ENCODE measurements around the gene SPTLC1. TPM values are rescaled to one million over a fixed set of nuclear protein-coding genes. Genes with fewer than 3 reads are reported as not detected.
"Not testable (repeated sequence)": the region's sequence is repeated elsewhere in the genome, so short reads cannot be mapped to it uniquely, and the experiment has no call there.

Gene SPTLC1
- polyA plus RNA-seq, 4 donors = 90.5 to 107 (median 98.8) TPM

GRCh38 chr9:92036756-92037155, 78.5 kb downstream of the SPTLC1 start:
- no peak for DNase-seq (ENCODE audit: low read depth in 4 of 4, low spot score in 3 of 4)

- DNase-seq (ENCODE audit: low read depth in 4 of 4, low spot score in 3 of 4) = no peak
Measured at GRCh38 chr9:92036411-92036746, 78.8 kb downstream of the SPTLC1 start.

DNA sequence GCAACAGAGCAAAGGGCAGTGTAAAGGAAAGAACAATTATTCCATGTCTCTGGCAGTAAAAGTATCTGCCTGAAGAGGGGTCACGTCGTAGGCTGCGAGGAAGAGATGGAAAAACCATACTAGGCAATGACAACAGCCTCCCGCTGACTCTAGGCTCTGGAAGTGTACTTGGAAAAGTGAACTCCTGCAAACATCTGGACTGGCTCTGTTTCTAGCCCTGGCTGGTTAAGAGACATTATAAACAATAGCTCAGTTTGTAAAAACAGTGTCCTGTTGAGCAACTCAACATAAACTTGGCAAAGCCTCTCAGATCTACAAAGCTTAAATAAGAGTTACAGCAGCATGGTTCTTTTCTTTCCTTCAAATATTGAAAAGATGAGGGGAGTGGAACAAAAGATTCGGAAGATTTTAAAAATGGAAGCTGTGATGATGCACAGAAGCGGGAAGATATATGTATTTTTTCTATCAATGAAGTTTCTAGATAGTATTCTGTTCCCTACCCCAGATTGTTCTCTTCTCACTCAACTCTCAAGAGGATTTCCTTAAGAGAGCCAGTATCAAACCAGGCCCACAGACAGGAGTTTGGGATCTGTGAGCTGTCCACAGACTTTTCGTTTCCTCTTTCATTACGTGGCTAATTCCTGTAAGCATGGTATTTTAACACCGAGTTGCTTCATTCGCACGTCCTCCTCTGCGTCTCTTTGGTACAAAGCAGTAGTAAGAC, 79.4 kb downstream of the SPTLC1 start:
- no peak for DNase-seq (ENCODE audit: low read depth in 4 of 4, low spot score in 3 of 4)

GRCh38 chr9:92035146-92035545, 80.1 kb downstream of the SPTLC1 start:
- DNase-seq (ENCODE audit: low read depth in 4 of 4, low spot score in 3 of 4) = no peak

DNA sequence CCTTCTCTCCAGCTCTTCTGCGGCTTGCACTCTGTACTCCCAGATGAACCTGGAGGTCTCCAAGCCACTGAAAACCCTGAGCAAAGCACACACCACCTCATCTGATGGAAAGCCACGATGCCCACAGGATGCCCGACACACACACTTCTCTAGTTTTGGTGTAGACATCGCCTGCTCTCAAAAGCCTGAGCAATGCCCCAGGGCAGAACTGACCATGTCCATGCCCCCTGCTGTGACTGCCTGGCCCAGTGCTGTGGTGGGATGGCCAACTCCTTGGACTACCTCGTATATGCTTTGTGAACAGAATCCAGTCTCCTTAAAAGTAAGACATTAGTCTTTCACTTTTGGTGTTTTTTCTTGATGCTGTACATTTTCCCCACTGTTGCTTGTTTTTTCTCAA, 81.2 kb downstream of the SPTLC1 start:
- DNase-seq (ENCODE audit: low read depth in 4 of 4, low spot score in 3 of 4) = no peak

GRCh38 chr9:92033307-92033706, 81.9 kb downstream of the SPTLC1 start:
- no peak for DNase-seq (ENCODE audit: low read depth in 4 of 4, low spot score in 3 of 4)

- no peak for DNase-seq (ENCODE audit: low read depth in 4 of 4, low spot score in 3 of 4)
Measured at GRCh38 chr9:92032891-92033290, 82.3 kb downstream of the SPTLC1 start.

DNA sequence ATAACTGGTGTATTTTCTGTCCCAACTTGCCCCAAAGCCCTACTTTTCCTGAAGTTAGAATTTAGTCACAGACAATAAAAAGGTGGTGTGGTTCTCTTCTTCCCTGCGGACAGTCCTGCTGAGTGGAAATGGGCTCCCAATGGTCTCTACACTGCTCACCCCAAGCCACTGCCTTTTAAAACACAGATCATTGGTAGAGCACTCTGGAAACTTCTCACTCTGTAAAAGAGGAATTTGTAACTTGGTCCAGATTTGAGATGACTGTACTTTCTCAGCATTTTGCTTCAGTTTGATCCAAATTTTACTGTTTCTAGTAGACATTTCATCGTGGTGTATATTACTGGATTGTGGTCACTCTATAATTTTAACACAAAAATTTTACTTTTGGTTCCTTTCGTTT, 84.8 kb downstream of the SPTLC1 start:
- DNase-seq (ENCODE audit: low read depth in 4 of 4, low spot score in 3 of 4) = no peak

- DNase-seq (ENCODE audit: low read depth in 4 of 4, low spot score in 3 of 4) = no peak
Measured at GRCh38 chr9:92029553-92029952, 85.7 kb downstream of the SPTLC1 start.

GRCh38 chr9:92026206-92027002, 88.8 kb downstream of the SPTLC1 start:
- no peak for DNase-seq (ENCODE audit: low read depth in 4 of 4, low spot score in 3 of 4)

DNA sequence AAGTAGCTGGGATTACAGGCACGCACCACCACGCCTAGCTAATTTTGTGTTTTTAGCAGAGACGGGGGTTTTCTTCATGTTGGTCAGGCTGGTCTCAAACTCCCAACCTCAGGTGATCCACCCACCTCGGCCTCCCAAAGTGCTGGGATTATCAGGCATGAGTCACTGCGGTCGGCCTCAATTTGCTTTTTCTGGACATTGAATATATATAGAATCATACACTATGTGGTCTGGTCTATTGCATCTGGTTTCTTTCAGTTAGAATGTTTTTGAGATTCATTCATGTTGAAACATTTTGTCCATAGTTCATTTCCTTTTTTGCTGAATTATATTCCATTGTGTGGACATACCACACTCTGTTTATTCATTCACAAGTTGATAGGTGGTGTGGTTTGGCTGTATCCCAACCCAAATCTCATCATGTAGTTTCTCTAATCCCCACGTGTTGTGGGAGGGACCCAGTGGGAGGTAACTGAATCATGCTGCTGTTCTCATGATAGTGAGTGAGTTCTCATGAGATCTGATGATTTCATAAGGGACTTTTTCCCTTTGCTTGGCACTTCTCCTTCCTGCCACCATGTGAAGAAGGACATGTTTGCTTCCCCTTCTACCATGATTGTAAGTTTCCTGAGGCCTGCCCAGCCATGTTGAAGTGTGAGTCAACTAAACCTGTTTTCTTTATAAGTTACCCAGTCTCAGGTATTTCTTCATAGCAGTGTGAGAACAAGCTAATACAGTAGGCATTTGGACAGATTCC, 93.2 kb downstream of the SPTLC1 start:
- DNase-seq (ENCODE audit: low read depth in 4 of 4, low spot score in 3 of 4) = not testable (repeated sequence)

DNA sequence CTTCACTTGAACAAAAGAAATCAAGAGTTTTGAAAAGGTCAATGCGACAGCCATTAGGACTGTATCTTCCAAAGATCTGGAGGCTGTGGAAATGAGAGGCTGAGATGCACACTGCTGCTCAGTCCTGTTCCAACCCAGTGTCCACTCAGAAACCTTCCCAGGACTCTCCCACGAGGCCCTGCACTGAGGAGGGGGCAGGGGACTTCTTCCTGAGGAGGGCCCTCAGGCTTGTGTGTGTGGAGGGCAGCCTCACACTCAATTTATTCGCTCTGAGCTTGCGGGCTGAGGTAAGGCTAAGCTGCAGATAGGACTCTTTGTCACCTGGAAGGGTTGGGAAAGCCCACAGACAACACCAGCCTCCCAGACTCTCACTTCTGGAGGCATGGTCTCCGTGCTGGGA, 95.6 kb downstream of the SPTLC1 start:
- no peak for DNase-seq (ENCODE audit: low read depth in 4 of 4, low spot score in 3 of 4)

DNA sequence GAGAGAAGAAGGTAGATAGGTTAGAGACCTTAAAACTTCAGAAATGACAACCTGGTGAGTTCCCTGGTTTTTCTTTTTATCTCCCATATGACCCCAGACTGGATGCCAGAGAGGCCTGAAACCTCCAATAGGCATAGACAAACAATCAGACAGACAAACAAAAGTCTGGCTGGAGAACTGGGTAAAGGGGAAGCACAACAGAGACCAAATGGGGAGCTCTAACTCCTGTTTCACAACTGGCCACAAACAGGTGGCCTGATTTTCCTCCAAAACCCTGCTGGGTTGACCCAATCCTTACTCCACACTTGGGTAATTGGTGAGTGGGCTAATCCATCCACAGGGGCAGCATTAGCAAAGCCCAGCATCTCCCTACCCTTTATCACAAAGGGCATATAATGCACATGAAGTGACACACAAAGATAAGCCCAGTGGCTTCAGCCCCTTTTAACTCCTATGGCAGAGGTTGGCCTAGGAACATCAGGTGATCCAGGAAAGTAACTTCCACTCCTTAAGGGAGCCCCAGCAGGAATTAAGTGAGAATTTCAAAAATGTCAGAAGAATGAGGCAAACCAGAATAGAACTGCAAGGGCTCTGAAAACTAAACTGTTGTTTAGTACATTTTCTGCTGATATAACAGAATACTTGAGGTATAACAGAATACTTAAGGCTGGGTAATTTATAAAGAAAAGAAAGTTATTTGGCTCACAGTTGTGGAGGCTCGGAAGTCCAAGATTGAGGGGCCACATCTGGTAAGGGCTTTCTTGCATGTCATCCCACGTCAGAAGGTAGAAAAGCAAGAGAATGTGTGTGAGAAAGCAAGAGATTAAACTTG, 104.3 kb downstream of the SPTLC1 start:
- no peak for DNase-seq (ENCODE audit: low read depth in 4 of 4, low spot score in 3 of 4)

DNA sequence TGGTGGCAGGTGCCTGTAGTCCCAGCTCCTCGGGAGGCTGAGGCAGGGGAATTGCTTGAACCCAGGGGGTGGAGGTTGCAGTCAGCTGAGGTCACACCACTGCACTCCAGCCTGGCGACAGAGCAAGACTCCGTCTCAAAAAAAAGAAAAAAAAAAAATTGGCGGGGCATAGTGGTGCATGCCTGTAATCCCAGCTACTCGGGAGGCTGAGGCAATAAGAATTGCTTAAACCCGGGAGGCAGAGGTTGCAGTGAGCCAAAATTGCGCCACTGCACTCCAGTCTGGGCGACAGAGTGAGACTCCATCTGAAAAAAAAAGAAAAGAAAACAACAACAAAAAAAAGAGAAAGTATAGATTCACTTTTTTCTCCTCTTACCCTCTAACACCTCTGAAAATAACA, 105.0 kb downstream of the SPTLC1 start:
- not testable (repeated sequence) for DNase-seq (ENCODE audit: low read depth in 4 of 4, low spot score in 3 of 4)

DNA sequence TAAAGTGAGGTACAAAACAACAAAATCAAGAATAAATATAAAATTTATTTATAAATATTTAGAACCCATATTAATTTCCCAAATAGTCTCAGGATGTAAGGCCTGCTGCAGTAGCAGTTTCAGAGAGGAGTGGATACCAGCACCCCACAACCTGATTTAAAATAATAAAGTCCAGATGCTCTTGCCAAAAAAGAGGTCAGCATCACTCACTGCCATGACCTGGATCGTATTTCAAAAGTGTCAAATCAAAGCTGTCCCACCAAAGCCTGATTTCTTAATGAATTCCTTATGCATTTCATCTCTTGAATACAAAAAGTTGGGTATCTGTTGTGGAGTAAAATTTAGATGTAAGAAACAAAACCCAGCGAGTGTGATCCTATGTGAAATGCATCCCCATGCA, 107.2 kb downstream of the SPTLC1 start:
- DNase-seq (ENCODE audit: low read depth in 4 of 4, low spot score in 3 of 4) = no peak

GRCh38 chr9:92004045-92004392, 111.2 kb downstream of the SPTLC1 start:
- DNase-seq (ENCODE audit: low read depth in 4 of 4, low spot score in 3 of 4) = no peak

GRCh38 chr9:92003308-92004044, 111.7 kb downstream of the SPTLC1 start:
- no peak for DNase-seq (ENCODE audit: low read depth in 4 of 4, low spot score in 3 of 4)

DNA sequence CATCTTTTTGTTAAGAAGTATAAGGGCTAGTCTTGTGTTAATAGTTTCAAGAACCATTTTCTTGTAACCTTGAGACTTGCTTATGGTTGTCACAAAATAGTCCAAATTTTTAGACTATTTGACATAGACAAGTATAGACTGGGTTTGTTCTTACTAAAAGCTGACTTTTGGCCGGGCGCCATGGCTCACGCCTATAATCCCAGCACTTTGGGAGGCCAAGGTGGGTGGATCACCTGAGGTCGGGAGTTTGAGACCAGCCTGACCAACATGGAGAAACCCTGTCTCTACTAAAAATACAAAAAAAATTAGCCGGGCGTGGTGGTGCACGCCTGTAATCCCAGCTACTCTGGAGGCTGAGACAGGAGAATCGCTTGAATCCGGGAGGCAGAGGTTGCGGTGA, 113.3 kb downstream of the SPTLC1 start:
- not testable (repeated sequence) for DNase-seq (ENCODE audit: low read depth in 4 of 4, low spot score in 3 of 4)

DNA sequence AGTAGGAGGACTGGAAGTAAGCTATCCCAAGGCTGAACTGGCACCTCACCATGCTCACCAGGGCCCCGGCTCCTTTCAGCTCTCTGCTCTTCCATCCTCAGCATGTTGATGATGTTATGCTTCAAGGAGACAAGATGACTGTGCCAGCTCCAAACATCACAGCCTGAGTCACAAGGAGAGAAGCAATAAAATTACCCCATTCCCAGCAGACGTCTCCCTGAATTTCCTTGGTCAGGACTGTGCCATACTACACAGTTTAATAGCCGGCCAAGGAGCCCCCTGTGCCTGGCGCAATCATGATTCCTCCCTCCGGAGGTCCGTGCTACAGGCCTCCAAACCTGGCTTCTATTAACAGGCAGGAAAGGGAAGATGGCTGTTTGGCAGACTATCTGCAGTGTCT, 114.0 kb downstream of the SPTLC1 start:
- DNase-seq (ENCODE audit: low read depth in 4 of 4, low spot score in 3 of 4) = no peak

GRCh38 chr9:91995000-91995655, 120.1 kb downstream of the SPTLC1 start:
- no peak for DNase-seq (ENCODE audit: low read depth in 4 of 4, low spot score in 3 of 4)
